Glomerular visceral epithelial cell (primary cell): ENCODE data around the gene CDA.

Experiments
- DNase-seq: peaks from one replicate; pipeline ENCODE4 v3.0.0-alpha.2; 2016; ENCODE audit errors: extremely low spot score

Gene CDA

DNA sequence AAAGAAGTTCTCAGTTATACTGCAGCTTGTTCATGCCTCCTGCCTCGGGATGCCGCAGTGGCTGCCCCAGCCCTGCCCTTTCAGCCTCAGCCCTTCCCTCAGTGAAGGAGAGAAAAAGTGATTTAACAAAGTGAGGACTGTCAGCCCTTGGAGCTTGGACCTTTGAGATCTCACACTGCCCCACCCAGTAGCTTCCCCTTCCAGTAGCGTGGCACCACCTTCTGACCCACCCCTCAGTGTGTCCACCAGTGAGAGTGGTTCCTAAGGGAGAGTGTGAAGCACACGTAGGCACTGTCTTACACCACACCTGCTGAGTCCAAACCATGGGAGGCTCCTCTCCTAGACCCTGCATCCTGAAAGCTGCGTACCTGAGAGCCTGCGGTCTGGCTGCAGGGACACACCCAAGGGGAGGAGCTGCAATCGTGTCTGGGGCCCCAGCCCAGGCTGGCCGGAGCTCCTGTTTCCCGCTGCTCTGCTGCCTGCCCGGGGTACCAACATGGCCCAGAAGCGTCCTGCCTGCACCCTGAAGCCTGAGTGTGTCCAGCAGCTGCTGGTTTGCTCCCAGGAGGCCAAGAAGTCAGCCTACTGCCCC lies at the start of gene CDA:
Gene CDA, plus strand, starts transcription at position 464 of the 592 bp plus-strand sequence. Its CDS starts 33 bp downstream, at position 497.
- DNase-seq, result no peak

DNA sequence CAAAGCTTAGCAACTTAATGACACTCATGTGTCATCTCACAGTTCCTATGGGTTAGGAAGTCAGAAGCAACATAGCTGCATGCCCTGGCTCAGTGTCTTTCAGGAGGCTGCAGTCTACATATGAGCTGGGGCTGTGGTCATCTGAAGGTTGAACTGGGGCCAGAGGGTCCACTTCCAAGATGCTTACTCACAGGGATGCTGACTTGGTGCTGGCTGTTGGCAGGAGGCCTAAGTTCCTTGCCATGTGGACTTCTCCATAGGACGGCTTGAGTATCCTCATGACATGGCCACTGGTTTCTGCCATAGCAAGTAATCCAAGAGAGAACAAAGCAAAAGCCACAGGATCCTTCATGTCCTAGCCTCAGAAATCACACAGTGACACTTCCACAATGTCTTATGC lies 48.6 kb upstream of the CDA start:
- DNase-seq, result no peak

DNA sequence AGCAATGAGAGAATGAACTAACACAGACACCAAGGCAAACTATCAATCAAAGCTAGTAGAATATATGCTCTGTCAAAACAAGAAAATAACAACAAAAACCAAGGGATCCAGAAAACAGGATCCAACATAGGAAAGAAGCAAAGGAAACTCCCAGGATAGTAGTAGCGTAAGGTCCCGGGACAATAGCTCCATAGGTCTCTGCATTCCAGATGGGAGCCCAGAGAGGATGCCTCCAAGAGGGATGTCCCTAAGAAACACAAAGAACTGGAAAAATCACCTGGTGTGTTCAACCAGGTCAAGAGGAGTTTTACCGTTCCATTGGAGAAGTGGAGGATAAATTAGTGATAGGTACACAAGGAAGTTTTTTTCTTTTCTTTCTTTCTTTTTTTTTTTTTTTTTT lies 42.3 kb upstream of the CDA start:
- no peak for DNase-seq

DNA sequence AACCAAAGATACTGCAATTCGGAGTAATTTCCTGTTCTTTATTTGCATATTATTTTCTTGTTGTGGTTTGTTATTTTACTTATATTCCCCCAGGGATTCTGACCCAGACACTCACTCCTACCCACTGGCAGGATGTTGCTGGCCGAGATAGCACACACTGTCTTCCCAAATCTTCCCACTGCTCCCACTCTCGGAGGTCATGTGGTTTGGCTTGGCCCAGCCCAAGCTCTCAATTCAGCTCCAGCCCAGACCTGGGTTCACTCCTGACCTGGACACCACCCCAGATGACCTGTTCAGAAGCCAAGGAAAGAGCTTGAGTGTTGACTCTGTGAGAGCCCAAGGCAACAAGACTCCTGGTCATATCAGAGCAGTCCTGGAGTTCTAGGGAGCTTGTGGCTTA lies 37.7 kb upstream of the CDA start:
- no peak for DNase-seq

DNA sequence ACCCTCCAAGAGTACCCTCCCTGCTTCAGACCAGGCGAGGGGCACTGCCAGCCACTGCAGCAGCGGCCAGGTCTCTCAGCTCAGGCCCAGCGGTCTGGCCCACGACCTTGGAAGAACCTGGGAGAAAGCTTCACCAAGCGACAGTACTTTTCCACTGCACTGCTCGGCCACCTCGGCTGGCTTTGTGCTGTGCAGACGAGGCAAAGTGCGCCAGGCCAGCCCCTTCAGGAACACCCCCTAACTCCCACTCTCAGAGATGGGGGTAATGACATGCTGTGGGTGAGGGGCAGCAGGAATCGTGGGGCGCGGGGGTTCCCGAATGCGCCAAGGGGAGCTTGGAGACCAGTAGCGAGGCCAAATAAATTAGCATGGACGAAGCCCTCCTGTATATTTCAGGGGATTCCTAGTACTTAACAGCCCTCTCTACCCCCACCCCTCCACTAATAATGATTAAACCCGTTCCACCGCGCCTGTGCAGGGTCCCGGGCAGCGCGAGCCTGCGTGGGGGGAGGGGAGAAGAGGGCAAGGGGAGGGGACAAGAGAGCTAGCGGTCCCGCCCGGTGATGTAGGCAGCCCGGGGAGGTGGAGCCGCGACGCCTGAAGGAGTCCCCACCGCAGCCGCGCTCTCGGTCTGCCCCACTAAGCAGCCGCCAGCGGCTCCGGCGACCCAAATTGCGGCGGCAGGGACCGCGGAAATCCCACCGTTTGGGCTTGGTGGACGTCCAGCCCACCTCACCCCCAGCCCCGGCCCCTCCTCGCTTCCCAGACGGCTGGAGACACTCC lies 36.8 kb upstream of the CDA start, which contains the start of gene FAM43B:
Gene FAM43B, plus strand, starts transcription at position 629 of the 783 bp plus-strand sequence. CDS start 401 bp downstream, outside the sequence.
- peak; percentile 14 for DNase-seq

DNA sequence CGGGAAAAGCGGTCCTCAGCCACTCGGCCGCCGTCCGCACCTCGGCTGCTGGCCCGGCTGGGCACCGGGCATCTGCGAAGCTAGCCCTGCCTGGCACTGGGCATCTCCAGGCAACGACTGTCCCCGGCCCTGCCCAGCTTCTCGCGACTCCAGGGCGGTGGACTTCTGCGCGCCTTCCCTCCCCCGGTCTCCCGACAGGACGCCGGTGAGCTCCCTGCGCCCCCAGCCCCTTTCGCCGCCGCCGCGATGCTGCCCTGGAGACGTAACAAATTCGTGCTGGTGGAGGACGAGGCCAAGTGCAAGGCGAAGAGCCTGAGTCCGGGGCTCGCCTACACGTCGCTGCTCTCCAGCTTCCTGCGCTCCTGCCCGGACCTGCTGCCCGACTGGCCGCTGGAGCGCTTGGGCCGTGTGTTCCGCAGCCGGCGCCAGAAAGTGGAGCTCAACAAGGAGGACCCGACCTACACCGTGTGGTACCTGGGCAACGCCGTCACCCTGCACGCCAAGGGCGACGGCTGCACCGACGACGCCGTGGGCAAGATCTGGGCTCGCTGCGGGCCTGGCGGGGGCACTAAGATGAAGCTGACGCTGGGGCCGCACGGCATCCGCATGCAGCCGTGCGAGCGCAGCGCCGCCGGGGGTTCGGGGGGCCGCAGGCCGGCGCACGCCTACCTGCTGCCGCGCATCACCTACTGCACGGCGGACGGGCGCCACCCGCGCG lies 36.0 kb upstream of the CDA start:
- DNase-seq, result no peak

DNA sequence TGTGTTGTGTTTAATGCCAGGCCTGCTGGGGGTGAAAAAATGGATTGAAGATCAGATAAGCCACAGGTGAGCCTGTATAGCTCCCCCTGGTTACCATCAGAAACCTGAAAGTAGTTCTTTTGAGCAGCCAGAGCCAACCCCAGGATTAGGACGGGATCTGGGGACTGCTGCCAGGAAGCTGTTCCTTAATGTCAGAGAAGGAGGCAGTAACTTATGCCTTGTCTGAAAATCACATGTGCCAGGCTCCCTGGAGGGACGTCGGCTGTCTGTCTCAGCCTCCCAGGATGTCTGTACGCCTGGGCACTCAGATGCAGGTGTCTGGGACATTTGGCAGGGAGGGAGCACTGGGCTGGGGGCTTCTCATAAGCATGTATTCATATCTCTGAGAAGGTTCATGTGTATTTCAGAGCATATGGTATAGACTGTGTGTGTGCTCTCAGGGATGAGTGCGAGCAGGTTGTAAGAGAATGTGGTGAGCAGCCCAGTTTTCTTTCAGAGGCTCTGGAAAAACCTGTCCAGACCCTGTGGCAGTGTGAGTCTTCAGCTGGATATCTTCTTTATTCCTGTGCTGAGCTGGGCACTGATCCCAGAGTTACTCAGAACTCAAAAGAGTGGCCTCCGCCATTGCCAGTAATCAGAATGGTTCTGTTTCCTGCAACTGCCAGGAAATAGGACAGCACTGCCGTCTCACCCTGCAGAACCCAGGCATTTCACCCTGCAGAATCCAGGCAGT lies 33.7 kb upstream of the CDA start:
- no peak for DNase-seq

DNA sequence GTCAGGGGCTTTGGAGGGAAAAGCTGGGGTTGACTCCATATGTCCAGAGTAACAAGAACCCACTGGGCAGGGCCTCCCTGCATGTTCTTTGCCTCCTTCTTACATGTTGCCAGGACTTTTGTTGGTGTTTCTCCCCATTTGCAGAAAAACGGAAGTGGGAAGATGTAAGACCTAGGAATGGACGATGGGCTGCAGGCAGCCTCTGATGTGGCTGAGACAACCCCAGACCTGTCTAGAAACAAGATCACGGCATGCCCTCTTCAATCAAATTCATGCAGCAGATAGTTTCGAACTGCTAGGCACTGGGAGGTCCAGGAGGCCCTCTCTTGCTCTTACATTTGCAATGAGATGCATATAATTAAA lies 33.2 kb upstream of the CDA start:
- DNase-seq, result no peak

DNA sequence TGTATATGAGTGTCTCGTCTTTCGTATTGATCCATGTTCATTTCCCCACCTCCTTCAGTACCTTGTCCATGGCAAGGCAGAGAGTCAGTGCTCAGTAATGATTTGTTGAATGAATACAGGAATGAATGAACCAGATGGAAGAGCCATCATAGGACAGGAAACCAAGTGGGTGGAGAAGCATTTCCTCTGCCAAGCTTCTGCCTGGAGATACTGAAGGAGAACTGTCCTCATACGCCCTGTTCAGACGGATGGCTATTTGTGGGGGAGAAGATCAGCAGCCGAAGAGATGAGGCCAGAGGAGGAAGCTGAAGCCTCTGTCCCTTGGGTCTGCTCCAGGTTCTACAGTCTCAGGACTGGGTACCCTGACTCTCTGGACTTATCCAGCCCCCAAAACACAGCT lies 30.7 kb upstream of the CDA start:
- no peak for DNase-seq

DNA sequence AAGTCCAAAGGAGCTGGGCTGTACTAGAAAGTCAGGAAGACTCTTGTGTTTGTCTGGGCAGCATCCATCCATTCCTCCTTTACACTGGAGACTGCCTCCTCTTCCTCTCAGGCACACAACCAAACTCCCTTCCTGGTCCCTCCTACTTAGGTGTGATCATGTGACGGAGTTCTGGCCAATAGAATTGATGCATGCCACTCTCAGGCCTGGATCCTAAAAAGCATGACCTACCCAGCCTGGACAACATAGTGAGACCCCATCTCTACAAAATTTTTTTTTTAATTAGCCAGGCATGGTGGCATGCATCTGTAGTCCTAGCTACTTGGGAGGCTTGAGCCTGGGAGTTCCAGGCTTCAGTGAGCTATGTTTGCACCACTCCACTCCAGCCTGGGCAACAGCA lies 27.9 kb upstream of the CDA start:
- DNase-seq, result no peak

DNA sequence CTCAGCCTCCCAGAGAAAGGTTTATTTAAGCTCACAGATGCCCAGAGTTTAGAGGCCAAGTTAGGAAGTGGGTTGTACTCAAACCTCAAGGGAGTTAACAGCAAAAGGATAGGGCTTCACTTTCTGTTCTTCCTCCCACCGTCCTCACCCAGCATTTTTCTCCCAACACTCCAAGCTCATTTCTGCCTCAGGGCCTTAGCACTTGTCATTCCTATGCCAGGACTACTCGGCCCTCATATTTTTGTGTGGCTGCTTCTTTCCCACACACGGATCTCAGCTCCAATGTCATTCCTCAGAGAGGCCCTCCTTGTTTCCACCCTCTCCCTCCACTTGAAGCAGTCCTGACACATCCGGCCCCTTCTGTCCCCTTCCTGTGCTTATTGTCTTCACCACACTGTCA lies 23.7 kb upstream of the CDA start:
- no peak for DNase-seq

DNA sequence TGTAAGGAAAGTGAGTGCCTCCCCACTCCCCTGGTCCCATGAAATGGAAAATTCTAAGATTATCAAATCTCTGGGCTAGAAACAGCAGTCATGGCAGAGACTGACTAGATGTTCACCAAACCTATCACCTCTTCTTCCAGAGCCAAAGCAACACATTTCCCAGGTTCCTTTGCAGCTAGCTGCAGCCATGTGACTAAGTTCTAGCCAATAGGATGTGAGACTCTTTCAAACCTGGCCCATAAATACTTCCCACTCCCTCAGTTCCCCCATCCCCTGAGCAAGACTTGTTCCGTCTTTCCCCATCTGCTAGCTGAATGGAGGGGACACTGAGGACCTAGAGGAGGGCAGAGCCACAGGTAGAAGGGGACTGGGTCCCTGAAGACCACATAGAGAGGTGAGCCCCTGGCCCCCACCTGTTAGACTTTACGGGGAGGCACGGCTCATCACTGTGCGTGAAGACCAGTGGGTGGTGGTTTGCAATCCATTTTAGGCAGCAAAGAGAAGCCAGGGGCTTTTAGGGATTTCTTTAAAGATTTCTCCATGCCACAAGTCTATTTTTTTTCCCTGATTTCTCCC lies 19.3 kb upstream of the CDA start:
- no peak for DNase-seq

DNA sequence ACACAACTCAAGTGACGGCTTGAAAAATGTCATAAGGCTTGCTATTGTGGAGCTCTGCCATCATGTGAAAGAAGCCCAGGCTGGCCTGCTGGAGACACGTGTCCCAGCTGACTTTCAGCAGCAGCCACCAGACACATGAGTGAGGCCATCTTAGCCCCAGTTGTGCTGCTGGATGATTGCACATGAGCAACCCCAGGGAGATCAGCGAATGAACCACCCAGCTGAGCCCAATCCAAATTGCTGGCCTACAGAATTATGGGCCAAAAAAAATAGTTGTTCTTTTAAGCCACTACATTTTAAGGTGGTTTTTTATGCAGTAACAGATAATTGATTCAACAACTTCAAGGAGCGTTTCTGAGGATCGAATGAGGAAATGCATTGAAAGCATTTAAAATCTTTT lies 17.5 kb upstream of the CDA start:
- DNase-seq, result no peak

DNA sequence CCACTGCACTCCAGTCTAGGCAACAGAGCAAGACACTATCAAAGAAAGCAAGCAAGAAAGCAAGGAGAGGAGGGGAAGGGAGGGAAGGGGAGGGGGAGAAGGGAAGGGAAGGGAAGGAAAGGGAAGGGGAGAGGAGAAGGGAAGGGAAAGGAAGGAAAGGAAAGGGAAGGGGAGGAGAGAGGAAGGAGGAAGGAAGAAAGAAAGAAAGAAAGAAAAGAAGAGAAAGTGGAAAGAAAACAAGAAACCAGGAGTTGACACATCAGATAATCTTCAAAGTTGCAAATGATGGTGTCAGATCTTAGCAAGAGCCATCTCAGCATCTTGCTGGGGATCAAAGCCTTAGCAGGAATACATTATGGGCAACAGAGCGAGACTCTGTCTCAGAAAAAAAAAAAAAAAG lies 14.9 kb upstream of the CDA start:
- DNase-seq, result no peak

DNA sequence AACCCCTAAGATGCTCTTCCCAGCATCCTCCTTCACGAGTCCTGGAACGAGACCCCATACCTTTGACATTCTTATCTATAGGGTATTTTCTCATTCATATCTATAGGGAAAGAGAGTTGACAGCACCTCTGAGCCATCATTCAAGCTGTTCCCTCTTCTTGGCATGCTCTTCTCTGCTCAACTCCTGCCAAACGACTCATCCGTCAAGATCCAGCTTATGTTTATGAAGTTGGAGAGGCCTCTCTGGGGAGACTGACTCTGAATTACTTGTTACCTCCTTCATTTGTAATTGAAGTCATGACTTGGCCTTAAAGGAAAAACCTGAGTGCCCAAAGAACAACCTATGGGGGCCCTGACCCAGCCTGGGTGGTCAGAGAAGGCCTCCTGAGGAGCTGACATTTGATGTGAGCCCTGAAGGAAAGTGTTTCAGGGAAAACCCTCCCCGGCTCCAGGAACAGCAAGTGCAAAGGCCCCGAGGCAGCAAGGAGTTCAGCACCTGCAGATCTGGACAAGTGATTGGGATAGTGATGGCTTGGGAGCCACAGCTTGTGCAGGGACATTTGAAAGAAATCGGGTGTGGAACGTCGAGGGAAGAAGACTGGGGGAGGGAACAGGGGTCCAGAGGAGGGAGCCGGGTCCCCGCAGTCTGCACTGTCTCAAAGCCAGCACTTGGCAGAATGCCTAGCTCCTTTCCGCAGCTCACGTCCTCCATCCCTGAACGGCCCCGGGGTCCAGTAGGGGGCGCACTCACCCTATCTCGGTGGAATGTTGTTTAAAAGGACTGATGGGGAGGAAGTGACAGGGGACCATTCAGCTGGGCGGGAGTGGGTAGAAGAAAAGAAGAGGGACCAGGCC lies 14.0 kb upstream of the CDA start:
- peak; percentile 79 for DNase-seq

DNA sequence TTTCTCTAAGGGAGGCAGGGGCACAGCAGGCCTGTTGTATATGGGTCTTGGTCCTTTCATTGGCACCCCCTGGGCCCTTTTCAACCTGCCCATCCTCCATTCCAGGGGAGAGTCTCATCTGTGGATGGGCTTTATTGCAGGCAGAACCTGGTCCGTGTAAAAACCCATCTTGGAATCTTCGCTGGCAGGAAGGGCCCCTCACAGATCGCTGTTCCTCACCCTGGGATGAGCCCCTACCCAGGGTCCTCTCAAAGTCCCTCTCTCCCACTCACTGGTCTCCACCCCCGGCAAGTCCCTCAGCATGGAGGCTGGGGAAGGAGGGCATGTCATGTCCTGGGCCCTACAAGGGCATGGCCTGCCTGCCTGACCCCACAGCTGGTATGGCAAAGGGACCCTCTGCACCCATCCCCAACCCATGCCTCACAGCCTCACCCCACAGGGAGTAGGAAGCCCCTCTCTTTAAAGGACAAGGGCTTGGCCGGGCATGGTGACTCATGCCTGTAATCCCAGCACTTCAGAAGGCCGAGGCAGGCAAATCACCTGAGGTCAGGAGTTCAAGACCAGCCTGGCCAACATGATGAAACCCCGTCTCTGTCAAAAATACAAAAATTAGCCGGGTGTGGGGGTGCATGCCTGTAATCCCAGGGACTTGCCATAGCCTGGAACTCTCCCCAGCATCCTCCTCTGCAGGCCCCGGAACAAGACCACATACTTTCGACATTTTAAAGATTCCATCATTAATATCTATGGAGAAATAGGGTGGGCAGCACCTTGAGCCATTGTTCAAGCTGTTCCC lies 13.2 kb upstream of the CDA start:
- no peak for DNase-seq

DNA sequence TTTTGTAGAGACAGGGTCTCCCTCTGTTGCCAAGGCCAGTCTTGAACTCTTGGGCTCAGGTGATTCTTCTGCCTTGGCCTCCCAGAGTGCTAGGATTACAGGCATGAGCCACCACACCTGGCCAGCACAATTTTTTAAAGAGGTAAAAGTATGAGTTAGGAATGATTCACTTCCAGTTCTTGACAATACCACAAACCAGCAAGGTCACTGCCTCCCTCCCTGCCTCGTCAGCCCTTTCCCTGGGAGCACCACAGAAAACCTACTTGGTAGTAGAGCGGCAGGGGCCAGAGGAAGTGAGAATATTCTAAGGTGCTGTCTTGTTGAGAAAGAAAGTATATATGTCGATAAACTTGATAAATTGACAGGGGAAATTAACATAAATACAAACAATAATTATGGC lies 10.8 kb upstream of the CDA start:
- DNase-seq, result no peak

DNA sequence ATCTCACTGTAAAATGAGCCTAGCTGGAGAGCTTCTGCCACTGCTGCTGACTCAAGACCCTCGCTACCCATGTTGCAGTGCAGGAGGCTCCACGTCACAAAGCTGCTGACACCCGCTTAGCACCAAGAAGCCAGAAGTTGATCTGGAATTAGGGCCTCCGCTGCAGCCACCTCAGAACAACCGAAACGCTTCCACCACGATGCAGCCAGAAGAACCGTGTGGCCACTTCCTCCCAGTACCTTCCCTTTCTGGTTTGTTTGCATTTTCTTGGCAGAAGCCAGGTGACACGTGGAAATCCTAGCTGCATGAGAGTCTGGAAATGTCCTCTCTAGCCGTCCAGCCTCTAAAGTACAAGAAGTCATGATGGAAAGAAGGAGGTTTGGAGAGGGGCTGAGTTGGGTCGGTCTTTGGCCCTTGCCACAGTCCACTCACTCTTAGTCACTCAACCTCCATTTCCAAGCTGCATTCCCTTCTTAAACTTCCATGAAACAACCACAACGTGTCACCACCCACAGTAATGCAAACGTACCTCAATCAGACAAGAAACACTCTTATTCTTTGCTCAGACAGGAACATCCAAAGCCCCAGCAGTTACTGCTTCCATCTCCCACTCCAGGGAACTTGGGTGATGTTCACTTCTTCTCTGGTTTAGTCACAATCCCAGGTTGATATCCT lies 10.0 kb upstream of the CDA start:
- DNase-seq, result no peak

DNA sequence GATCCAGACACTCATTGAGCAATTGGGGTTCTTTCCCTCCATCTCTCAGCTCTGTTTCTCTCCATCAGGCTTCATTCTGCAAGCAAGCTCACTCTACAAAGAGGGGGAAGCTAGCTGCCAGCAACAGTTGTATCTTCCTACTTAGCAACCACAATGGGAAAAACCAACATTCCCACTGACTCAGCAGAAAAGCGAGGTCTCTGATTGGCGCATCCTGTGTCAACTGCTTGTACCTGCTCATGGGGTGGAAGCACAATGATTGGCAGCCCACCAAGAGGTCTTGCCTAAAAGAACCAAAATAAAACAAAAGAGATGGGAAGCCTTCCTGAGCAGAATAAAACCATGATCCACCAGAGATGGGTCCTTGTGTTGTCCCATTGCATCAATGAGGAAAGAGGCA lies 4.0 kb upstream of the CDA start:
- peak; percentile 25 for DNase-seq
